NCI-H2107 treated with DMSO at 0.1 percent for 48 hours (cell line): ENCODE data around the gene TWIST2.

Experiments used
- DNase-seq: peaks from one replicate; lab custom pipeline; 2025; ENCODE audit not compliant: unreplicated experiment; lab: John Stamatoyannopoulos, UW

TWIST2 gene

DNA sequence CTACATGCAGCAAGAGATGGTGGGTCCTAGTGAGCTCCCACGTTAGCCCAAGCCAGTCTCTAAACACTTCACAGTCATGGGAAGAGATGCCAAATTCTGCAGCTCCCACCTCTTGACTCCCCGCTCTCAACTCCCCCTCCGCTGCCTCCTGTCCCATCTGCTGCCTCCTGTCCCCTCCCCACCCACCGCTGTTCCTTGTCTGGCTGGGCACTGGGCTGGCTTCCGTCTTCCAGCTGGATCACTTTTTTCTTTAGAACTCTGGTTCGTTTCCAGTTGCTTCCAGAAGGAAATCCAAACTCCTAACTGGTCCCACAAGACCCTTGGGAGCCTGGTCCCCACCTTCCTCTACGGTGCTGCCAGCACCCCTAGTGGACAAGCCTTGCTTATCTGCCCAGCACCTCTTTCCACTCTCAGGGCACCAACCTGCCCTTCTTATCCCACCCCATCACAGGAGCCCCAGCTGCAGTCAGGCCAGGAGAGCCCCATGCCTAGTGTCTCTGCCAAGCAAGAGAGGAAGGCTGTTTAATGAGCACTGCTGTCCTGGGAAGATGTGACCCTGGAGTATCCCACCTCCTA is 12.1 kb upstream of the TWIST2 start:
- no peak for DNase-seq

GRCh38 chr2:238838786-238839327 is 9.0 kb upstream of the TWIST2 start:
- DNase-seq = no peak

DNA sequence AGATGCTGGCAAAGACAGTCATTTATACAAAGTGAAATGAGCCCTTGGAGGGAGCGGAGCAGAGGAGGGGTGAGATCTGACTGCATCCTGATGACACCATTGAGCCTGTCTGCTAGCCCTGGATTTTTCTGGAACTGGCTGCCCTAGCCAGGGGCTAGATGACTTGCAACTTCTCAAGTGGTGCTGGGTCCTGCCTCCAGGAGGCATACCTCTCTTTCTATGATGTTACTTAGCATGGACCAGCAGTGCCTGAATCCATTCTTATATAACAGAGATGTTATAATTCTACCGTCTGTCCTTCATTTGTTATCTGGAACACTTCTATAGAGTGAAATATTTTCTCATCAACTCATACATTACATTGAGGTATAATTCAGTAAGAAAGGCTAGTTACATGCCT is 8.5 kb upstream of the TWIST2 start:
- DNase-seq = no peak

DNA sequence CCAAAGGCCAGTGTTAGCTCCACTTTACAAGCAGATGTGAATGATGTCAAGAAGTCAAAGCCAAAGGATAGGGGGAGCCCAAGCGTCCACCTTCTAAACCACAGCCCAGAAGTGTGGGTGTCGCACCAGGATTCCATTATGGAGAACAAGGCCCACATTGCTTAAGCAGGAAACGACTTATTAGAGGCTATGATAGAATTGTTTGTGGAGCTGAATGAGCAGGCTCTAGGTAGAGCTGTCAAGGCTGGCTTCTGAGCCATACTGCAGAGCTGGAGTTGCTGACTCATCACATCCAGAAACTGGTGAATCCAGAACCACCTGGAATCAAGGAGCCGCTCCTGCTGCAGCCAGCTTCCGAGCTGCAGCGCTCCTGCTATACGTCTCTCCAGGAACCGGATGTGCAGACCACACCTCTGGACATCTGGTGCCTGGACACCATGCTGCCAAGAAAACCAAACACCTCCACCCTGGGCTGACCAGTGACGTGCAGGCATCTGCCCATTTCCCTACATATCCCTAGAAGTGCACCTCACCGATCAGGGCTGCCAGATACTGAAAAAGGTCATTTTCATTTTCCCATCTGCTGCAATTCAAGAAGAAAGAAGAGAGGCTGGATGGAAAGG is 6.2 kb upstream of the TWIST2 start:
- no peak for DNase-seq

DNA sequence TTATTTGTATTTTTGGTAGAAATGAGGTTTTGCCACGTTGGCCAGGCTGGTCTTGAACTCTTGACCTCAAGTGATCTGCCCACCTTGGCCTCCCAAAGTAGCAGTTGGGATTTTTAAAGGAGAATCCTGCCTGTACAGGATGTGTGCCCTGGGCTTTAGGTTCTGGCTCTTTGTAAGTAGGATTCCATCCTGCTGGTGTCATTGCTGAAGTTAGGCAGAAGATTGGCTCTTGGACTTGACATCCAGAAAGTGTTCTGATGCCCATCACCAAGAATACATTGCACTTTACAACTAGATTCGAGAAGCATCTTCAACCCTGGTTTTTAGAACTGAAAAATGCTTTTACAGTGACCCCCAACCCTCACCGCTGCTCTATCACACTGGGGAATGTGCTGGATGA is 4.4 kb upstream of the TWIST2 start:
- no peak for DNase-seq

GRCh38 chr2:238845583-238846377 is 2.1 kb upstream of the TWIST2 start:
- no peak for DNase-seq

GRCh38 chr2:238846378-238846627 is 1.6 kb upstream of the TWIST2 start:
- DNase-seq = no peak

DNA sequence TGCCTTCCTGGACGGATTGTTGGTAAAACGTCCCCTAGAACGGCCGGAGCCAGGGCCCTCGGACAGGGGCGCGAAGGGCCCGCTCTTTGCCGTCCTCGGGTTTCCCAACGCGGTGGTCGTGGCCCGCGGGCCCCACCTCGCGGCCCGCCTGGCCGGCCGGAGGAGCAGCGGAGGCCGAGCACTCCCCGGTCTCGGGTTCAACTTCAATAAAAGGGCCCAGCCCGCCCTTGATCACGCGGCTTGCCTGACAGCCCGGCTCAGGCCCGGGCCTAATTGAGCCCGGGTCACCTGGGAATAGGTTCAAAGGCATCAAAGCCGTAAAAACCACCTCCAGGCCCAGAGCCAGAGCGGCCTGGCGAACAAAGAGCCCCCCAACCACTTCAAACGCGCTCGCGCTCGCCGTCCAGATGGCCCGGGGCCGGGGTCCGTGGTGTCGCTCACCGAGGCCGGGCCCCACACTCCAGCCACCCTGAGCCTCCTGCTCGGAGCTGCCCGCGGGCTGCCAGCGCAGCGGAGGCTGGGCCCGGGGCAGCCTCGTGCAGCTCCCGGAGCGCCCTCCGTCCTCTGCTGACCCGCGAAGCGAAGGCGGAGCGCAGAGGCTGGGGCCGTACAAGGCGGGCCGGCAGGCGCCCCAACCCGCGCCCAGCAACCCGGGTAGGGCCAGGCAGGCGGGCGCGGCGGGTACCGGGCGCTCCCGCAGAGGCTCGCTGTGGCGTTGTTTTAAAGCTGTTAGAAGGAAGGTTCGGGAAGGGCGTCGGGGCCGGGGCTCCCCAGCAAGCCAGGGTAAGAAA is 1.1 kb upstream of the TWIST2 start:
- no peak for DNase-seq

DNA sequence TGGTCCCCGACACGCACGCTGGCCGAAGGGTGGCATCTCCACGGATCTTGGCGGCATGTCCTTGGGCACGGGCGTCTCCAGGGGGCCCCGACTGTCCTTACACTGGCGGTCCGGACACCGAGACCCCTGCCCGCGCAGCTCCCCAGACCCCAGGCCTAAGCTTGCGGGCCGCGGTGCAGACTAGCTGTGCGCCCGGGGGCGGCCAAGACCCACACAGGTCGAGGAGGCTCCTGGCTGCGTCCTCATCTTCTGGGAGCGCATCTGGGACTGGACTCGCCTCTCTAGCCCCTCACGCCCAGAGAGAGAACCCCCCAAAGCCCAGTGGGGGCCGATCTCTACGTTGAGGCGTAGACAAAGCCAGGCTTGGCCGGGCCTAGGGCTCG is 475 bp upstream of the TWIST2 start:
- DNase-seq = no peak

DNA sequence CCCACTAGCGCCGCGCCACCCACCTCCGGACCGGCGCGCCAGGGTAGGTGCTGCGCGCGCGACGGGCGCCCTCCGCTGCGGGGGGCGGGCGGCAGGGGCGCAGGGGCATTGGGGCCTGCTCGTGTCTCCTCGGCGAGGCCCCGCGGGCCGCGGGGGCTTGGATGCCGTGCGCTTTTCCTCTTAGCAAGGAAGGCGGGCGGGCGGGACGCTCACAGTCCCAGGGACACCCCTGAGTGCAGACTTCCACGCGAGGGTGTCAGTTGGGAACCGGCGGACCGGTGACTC is 748 bp downstream of the TWIST2 start:
- DNase-seq = no peak

GRCh38 chr2:238848976-238849853 is 1.3 kb downstream of the TWIST2 start:
- no peak for DNase-seq

DNA sequence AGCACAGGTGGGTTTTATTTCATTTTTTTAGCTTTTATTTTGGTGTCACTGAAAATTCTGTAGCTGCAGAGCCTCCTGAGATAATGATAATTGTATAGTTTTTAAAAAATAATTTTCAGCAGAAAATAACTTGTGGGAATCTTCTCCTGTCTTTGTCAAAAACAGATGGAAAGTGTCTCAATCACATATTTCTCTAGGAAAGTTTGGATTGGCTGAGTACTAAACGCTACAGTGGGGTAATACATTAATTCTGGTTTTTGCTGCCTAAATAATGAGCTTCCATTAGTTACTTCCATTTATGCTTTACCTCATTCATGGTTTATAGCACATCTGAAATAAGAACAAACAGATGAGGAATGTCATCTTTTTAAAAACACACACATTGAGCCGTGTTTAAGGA is 2.2 kb downstream of the TWIST2 start:
- no peak for DNase-seq

GRCh38 chr2:238851026-238851425 is 3.1 kb downstream of the TWIST2 start:
- no peak for DNase-seq

DNA sequence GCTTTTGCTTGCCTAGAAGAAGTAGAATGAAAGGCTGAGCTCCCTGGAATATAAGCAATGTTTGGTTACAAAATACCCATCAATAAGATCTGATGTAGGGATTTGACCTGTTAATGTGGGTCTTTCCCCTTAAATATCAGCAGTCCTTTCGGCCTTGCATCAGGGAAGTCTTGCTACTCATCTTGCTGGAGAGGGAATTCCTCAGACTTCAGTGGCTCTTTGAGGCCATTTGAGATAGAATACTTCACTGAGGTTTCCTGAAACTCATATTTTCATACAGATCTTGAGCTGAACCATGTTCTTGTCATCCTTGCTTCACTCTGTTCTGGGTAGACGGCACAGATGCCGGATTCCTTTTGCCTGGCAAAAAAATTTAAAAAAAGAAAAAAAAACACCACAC is 3.9 kb downstream of the TWIST2 start:
- DNase-seq = no peak

DNA sequence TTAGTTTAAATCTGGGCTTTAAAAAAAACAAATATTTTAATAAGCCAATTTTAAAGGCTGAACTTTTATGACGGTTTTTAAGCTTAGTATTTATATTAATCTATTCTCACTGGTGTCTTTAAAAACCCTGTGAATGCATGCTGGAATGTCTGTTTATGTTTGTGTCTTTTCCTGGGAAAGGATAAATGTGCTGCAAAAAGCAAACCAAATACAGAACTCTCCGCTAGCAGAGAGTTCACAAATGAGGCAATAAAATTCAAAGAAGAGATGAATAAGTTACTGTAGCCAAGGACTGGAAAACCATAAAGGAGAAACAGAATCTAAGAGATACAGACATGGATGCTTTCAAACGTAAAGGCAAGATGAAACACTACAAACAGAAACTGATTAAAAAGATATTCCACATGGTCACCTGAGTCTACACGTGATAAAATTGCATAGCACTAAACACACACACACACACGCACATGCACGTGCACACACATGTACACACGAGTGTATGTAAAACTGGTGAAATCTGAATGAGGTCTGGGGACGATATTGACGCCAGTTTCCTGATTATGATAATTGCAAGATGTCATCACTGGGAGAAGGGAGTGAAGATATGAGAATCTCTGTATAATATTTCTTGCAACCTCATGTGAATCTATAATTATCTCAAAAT is 4.5 kb downstream of the TWIST2 start:
- no peak for DNase-seq

GRCh38 chr2:238853218-238853617 is 5.3 kb downstream of the TWIST2 start:
- DNase-seq = no peak

DNA sequence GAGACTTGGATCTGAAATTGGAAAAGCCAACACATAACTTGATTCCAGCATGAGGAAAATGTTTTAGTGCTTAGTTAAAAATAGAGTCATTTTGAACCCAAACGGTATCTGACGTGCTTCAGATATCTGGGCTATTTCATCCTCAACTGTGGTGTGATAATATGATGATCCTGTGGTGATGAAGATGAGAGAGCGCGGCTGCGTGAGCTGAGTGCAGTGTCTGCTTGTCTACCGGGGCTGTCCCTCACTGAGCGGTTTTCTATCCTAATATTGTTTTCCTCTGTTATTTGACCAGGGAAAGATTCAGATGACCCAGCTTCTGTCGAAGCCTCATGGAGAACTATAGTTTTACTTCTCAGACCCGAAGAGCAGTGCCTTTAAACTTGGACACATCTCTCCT is 5.8 kb downstream of the TWIST2 start:
- DNase-seq = no peak

DNA sequence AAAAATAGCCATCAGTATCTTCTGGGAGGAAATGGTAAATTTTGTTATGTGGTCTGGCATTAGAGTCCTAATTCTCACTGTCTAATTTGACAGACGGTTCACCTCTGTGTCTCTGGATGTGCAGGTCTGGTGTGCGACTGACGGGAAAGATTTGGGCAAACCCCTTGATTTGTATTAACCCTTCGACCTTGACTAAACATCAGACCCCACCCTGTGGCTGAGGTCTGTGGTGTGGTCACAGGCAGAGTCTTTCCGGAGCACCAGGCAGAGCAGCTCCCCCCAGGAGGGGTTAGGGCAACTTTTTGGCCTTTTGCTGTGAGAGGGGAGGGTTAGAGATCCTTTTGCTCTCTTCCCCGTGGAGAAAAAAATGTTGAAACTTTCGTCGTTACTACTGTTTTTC is 6.4 kb downstream of the TWIST2 start:
- no peak for DNase-seq

DNA sequence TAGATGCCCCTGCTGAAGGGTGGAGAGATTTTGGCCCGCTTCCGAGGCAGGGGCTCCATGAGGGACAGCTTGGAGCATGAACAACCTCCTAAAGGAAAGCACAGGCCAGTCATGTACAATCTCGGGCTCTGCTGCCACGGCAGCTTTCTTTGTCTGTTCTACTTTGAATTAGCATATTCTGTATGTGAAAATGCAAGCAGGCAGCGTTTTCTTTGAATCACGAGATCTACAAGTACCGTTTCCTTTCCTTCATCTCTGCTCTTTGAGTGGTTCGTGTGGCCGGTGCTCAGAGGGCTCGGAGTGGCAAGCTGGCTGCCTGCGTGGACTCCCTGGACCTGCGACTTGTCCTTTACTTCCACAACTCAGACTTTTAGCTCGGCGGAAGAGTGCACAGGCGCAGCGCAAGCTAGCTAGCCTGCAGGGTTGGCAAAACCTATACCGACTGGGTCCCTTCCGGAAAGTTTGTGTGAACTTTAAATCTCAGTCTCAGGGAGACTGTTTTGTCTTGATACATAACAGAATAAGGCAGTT is 6.9 kb downstream of the TWIST2 start:
- no peak for DNase-seq

DNA sequence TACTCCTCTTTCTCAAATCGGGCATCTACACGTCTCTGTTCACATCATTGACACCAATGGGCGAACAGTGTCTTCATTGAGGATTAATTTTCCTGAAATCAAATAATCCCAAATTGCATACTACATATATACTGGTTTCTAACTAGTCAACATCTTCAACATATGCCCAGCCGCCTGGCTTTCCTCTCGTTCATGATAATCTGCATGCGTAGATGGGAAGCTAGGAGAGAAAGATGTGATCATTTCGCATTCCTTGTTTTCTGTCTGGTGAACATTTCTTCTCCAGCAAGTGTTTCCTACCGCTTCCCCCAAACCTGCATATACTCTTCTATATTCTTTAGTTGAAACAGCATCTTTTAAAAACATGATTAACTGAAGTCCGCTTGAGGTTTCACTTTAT is 7.4 kb downstream of the TWIST2 start:
- no peak for DNase-seq
